ENCODE data around the gene THSD8. TPM values are rescaled to one million over a fixed set of nuclear protein-coding genes. Genes with fewer than 3 reads are reported as not detected.

The THSD8 gene
- total and polyA plus RNA-seq, 4 donors: 5.9 to 8.7 (median 6.5) TPM; not detected in 1

- 94% methylated on average over 2 of the region's 4 CpGs for WGBS (ENCODE audit: insufficient coverage)
- Histone ChIP-seq H3K9me3 (ENCODE audit: control insufficient read depth, insufficient read depth, low read length) (no peaks in the 10 kb centered on the region), H3K27me3 (ENCODE audit: control insufficient read depth, insufficient read depth, low read length) (peaks cover 68% of the 10 kb centered on the region), H3K4me1 (ENCODE audit: control insufficient read depth, insufficient read depth, low read length) (peaks cover 71% of the 10 kb centered on the region), H3K4me3 (ENCODE audit: low read depth, low read length) (no peak overlapping the region), H3K36me3 (ENCODE audit: control insufficient read depth, insufficient read depth, low read length) (peaks cover 6% of the 10 kb centered on the region), H3K27ac (ENCODE audit: low read depth, low read length) (no peak overlapping the region)
- no peak for DNase-seq (ENCODE audit: low read depth in 4 of 6, low spot score in 6 of 6)
Measured at GRCh38 chr19:12837225-12837624, 35.4 kb downstream of the THSD8 start.

- Histone ChIP-seq H3K4me3 (ENCODE audit: low read depth, low read length) (peak within 1 kb of the TSS; percentile 53), H3K27ac (ENCODE audit: low read depth, low read length) (peak within 1 kb of the TSS; percentile 27), H3K4me1 (ENCODE audit: control insufficient read depth, insufficient read depth, low read length) (peaks cover 60% of the 10 kb centered on the region), H3K9me3 (ENCODE audit: control insufficient read depth, insufficient read depth, low read length) (no peaks in the 10 kb centered on the region), H3K27me3 (ENCODE audit: control insufficient read depth, insufficient read depth, low read length) (peaks cover 57% of the 10 kb centered on the region), H3K36me3 (ENCODE audit: control insufficient read depth, insufficient read depth, low read length) (peaks cover 15% of the 10 kb centered on the region)
- WGBS (ENCODE audit: insufficient coverage): under 1% methylated on average over 56 of the region's 69 CpGs
- DNase-seq (ENCODE audit: low read depth in 4 of 6, low spot score in 6 of 6): peak in 2 of 6 donors; percentile 88 to 91
Measured at GRCh38 chr19:12838182-12838885, 36.5 kb downstream of the THSD8 start, which contains the start of gene MAST1. TSS of gene MAST1 (plus strand) at chr19:12838515. CDS start at chr19:12838573, 58 bp downstream.

GRCh38 chr19:12838886-12839756, 37.3 kb downstream of the THSD8 start:
- WGBS (ENCODE audit: insufficient coverage): 30% methylated on average over 6 of the region's 21 CpGs

GRCh38 chr19:12840091-12841079, 38.5 kb downstream of the THSD8 start:
- peak overlapping the region; percentile 35 for H3K4me3 ChIP-seq (ENCODE audit: low read depth, low read length)
- no peak overlapping the region for H3K27ac ChIP-seq (ENCODE audit: low read depth, low read length)
- peak in 2 of 6 donors; percentile 77 to 93 for DNase-seq (ENCODE audit: low read depth in 4 of 6, low spot score in 6 of 6)
- peaks cover 25% of the 10 kb centered on the region for H3K36me3 ChIP-seq (ENCODE audit: control insufficient read depth, insufficient read depth, low read length)
- WGBS (ENCODE audit: insufficient coverage): 12% methylated on average over 34 of the region's 43 CpGs
- peaks cover 40% of the 10 kb centered on the region for H3K27me3 ChIP-seq (ENCODE audit: control insufficient read depth, insufficient read depth, low read length)
- H3K4me1 ChIP-seq (ENCODE audit: control insufficient read depth, insufficient read depth, low read length): peaks cover 47% of the 10 kb centered on the region
- H3K9me3 ChIP-seq (ENCODE audit: control insufficient read depth, insufficient read depth, low read length): no peaks in the 10 kb centered on the region

More at GRCh38 chr19:12838886-12839756, 37.3 kb downstream of the THSD8 start:
- Histone ChIP-seq H3K27me3 (ENCODE audit: control insufficient read depth, insufficient read depth, low read length) (peaks cover 53% of the 10 kb centered on the region), H3K9me3 (ENCODE audit: control insufficient read depth, insufficient read depth, low read length) (no peaks in the 10 kb centered on the region), H3K4me1 (ENCODE audit: control insufficient read depth, insufficient read depth, low read length) (peaks cover 59% of the 10 kb centered on the region), H3K4me3 (ENCODE audit: low read depth, low read length) (peak overlapping the region; percentile 53), H3K36me3 (ENCODE audit: control insufficient read depth, insufficient read depth, low read length) (peaks cover 22% of the 10 kb centered on the region), H3K27ac (ENCODE audit: low read depth, low read length) (peak overlapping the region; percentile 6)
- DNase-seq (ENCODE audit: low read depth in 4 of 6, low spot score in 6 of 6): peak in 2 of 6 donors; percentile 62 to 86

- Histone ChIP-seq H3K9me3 (ENCODE audit: control insufficient read depth, insufficient read depth, low read length) (no peaks in the 10 kb centered on the region), H3K4me1 (ENCODE audit: control insufficient read depth, insufficient read depth, low read length) (peaks cover 40% of the 10 kb centered on the region), H3K27ac (ENCODE audit: low read depth, low read length) (no peak overlapping the region), H3K4me3 (ENCODE audit: low read depth, low read length) (peak overlapping the region; percentile 35), H3K36me3 (ENCODE audit: control insufficient read depth, insufficient read depth, low read length) (peaks cover 25% of the 10 kb centered on the region), H3K27me3 (ENCODE audit: control insufficient read depth, insufficient read depth, low read length) (peaks cover 33% of the 10 kb centered on the region)
- WGBS (ENCODE audit: insufficient coverage): 0% methylated on average over 29 of the region's 29 CpGs
- DNase-seq (ENCODE audit: low read depth in 4 of 6, low spot score in 6 of 6): peak in 2 of 6 donors; percentile 85 to 95
Measured at GRCh38 chr19:12841094-12841493, 39.2 kb downstream of the THSD8 start.

GRCh38 chr19:12842511-12842910, 40.6 kb downstream of the THSD8 start:
- H3K4me3 ChIP-seq (ENCODE audit: low read depth, low read length): no peak overlapping the region
- peaks cover 44% of the 10 kb centered on the region for H3K4me1 ChIP-seq (ENCODE audit: control insufficient read depth, insufficient read depth, low read length)
- H3K27ac ChIP-seq (ENCODE audit: low read depth, low read length): no peak overlapping the region
- H3K27me3 ChIP-seq (ENCODE audit: control insufficient read depth, insufficient read depth, low read length): peaks cover 29% of the 10 kb centered on the region
- 97% methylated on average over 18 of the region's 18 CpGs for WGBS (ENCODE audit: insufficient coverage)
- DNase-seq (ENCODE audit: low read depth in 4 of 6, low spot score in 6 of 6): no peak
- H3K36me3 ChIP-seq (ENCODE audit: control insufficient read depth, insufficient read depth, low read length): peaks cover 31% of the 10 kb centered on the region
- no peaks in the 10 kb centered on the region for H3K9me3 ChIP-seq (ENCODE audit: control insufficient read depth, insufficient read depth, low read length)

GRCh38 chr19:12843328-12843727, 41.5 kb downstream of the THSD8 start:
- H3K36me3 ChIP-seq (ENCODE audit: control insufficient read depth, insufficient read depth, low read length): peaks cover 39% of the 10 kb centered on the region
- H3K27me3 ChIP-seq (ENCODE audit: control insufficient read depth, insufficient read depth, low read length): peaks cover 23% of the 10 kb centered on the region
- H3K4me3 ChIP-seq (ENCODE audit: low read depth, low read length): no peak overlapping the region
- H3K9me3 ChIP-seq (ENCODE audit: control insufficient read depth, insufficient read depth, low read length): no peaks in the 10 kb centered on the region
- WGBS (ENCODE audit: insufficient coverage): 96% methylated on average over 6 of the region's 11 CpGs
- DNase-seq (ENCODE audit: low read depth in 4 of 6, low spot score in 6 of 6): no peak
- no peak overlapping the region for H3K27ac ChIP-seq (ENCODE audit: low read depth, low read length)
- peaks cover 44% of the 10 kb centered on the region for H3K4me1 ChIP-seq (ENCODE audit: control insufficient read depth, insufficient read depth, low read length)

- no peak overlapping the region for H3K4me3 ChIP-seq (ENCODE audit: low read depth, low read length)
- H3K27me3 ChIP-seq (ENCODE audit: control insufficient read depth, insufficient read depth, low read length): peaks cover 17% of the 10 kb centered on the region
- 89% methylated on average over 3 of the region's 3 CpGs for WGBS (ENCODE audit: insufficient coverage)
- DNase-seq (ENCODE audit: low read depth in 4 of 6, low spot score in 6 of 6): no peak
- H3K27ac ChIP-seq (ENCODE audit: low read depth, low read length): no peak overlapping the region
- no peaks in the 10 kb centered on the region for H3K9me3 ChIP-seq (ENCODE audit: control insufficient read depth, insufficient read depth, low read length)
- H3K4me1 ChIP-seq (ENCODE audit: control insufficient read depth, insufficient read depth, low read length): peaks cover 37% of the 10 kb centered on the region
- peaks cover 42% of the 10 kb centered on the region for H3K36me3 ChIP-seq (ENCODE audit: control insufficient read depth, insufficient read depth, low read length)
Measured at GRCh38 chr19:12843999-12844732, 42.3 kb downstream of the THSD8 start.

Data from spinal cord (tissue), 10 donors.